ENCODE measurements around the gene HOXA13.

HOXA13 gene

DNA sequence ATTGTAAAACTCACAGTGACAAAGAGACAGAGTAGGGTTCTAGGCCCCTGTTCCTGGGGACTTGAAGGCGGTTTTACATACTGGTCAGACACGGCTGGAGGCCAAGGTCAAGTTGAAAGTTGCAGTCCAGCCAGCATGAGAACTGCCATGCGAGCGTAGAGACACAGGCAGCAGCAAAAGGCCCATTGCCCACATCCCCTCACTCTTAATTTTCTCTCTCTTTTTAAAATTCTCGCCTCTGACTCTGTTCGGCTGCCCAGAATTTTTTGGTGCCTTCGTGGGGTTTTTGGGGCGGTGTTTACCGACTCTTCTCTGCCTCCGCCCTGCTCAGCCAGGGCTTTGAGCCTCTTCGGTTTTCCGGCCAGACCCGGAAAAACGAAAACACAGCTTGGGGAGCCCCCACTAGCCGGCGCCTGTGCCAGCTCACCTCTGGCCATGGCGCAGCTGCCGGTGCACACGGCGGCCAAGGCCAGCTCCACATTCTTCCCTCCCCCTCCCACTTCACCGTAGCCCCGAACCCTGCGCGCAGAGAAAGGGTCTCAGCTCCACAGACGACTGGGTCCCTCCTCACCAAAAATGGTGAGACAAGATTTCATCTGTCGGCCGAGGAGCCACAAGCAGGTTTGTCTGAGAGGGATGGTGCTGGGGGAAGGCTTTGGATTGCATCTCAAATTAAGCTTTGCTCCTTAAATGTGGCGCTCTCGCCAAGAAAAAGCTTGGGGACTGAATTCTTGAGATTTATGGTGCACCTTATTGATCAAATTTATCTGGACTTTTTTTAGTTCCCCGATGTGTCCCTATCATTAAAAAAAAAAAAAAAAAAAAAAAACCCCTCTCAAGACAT lies 2.3 kb upstream of the HOXA13 start:
- TF ChIP-seq, protein P1, sequence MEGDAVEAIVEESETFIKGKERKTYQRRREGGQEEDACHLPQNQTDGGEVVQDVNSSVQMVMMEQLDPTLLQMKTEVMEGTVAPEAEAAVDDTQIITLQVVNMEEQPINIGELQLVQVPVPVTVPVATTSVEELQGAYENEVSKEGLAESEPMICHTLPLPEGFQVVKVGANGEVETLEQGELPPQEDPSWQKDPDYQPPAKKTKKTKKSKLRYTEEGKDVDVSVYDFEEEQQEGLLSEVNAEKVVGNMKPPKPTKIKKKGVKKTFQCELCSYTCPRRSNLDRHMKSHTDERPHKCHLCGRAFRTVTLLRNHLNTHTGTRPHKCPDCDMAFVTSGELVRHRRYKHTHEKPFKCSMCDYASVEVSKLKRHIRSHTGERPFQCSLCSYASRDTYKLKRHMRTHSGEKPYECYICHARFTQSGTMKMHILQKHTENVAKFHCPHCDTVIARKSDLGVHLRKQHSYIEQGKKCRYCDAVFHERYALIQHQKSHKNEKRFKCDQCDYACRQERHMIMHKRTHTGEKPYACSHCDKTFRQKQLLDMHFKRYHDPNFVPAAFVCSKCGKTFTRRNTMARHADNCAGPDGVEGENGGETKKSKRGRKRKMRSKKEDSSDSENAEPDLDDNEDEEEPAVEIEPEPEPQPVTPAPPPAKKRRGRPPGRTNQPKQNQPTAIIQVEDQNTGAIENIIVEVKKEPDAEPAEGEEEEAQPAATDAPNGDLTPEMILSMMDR (IDR thresholded peaks at IDR 0.05) = no peak

DNA sequence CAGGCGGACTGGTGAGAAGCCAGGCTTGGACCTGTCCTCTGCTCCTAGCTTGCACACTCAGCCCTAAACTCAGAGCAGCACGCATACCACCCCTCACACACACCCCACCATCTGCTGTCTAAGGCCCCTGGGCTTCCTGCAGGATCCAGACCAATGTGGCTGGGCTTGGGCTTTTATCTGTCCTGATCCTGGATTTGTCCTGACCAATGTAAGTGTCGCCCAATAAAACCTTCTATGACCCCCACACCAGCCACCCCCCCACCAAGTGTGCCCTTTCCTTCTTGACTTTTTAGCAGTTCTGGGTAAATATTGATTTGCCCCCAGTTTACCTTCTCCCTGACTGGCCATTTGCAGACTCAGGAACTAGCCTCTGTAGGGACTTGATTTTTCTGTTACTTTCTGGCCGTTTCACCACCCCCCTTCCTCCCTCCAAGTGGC lies 1.7 kb upstream of the HOXA13 start:
- TF ChIP-seq, protein P1 (IDR thresholded peaks at IDR 0.05) = no peak

DNA sequence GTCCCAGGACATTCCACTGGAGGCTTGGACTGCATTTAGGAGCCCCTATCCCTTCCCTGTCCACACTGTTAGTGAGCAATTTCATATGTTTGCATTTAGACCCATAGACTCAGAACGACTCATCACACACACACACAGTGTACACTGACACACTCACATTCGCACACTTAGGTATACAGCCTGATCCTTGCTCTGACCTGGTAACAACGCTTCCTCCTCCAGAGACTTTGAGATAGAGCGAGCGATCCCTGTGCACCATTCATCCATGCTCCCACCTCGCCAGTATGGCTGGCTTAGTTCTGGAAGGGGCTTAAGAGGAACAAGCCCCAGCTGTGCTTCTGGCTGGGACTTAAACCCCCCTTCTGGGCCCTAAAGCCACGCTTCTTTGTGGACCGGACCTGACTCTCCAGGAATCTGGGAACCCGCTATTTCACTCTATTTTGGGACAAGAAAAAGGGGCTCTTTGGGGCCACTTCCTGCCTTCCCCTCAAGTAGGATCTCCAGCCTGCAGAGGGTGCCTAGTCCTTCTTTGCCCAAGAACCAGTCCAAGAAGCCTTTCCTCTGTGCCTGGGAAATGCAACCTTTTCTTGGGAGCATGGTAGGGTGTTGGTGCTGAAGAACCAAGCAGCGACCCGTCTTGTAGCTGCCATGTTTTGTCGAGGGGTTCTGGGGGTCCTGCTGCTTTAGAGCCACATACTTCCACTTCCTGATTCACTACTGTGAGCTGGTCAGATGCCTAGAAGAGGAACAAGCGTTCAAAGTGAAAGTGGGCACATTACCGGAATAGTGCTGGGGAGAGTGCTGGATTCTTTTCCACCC lies 1.1 kb upstream of the HOXA13 start:
- TF ChIP-seq, protein P1 (IDR thresholded peaks at IDR 0.05) = no peak

DNA sequence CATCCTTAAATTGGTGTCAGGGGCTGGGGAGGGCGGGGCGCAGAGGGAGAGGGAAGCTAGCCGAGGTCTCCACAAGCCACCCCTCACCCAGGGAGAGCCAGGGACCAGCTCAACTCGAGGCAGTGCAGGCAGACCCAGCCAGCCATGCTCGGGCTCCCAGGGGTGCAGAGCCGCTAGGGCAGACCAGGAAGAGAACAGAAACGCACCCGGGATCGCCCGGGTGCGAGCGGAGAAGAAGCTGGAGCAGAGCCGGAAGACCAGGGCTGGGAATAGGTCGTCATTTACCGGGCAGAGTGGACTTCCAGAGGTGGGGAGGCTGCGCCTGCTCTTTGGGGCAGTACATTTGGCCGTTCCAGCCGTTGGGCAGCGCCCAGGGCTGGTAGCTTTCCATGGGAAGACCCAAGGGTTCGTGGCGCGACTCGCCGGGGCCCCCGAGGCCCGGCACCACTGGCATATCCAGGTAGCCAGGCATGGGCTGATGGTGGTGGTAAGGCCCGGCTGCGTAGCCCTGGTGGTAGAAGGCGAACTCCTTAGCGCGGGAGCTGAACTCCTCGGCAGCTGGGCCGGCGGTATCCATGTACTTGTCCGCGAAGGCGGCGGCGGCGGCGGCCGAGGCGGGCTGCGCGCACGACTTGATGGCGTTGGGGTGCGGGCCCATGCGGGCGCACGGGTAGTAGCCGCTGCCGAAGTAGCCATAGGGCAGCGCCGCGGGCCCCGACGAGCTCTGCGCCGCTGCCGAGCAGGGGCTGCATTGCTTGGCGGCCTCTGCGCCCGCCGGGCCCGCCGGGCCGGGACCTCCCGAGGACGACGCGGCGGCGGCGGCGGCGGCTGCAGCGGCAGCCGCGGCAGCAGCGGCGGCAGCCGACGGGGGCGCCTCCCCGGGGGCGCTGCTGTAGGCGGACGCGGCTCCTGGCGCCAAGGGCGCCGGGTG lies 755 bp downstream of the HOXA13 start:
- TF ChIP-seq, protein P1 (IDR thresholded peaks at IDR 0.05) = no peak

DNA sequence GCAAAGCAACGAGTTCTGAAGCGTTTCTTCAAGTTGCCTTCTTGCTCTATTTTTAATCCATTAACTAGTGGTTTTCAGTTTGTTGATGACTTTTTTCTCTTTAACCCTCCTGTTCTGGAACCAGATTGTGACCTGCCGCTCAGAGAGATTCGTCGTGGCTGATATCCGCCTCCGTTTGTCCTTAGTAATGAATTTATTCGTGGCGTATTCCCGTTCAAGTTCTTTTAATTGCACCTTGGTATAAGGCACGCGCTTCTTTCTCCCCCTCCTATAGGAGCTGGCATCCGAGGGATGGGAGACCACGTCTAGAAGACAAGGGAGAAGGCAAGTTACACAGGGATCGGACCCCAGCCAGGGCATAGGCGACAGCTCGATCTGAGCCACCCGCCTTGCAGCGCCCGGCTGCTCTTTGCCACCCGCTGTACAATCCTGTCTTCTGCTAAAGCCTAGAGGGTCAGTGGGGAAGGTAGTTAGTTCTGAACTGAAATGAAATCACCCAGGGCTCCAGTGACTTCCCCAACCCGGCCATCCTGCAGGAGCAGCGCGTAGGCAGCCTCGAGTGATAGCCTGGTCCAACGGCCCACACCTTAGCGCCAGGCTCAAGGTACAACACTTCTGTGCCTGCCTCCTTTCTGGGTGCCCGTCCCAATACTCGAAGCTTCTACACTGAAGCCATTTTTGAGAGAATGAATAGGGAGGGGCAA lies 1.6 kb downstream of the HOXA13 start:
- TF ChIP-seq, protein P1 (IDR thresholded peaks at IDR 0.05) = no peak

DNA sequence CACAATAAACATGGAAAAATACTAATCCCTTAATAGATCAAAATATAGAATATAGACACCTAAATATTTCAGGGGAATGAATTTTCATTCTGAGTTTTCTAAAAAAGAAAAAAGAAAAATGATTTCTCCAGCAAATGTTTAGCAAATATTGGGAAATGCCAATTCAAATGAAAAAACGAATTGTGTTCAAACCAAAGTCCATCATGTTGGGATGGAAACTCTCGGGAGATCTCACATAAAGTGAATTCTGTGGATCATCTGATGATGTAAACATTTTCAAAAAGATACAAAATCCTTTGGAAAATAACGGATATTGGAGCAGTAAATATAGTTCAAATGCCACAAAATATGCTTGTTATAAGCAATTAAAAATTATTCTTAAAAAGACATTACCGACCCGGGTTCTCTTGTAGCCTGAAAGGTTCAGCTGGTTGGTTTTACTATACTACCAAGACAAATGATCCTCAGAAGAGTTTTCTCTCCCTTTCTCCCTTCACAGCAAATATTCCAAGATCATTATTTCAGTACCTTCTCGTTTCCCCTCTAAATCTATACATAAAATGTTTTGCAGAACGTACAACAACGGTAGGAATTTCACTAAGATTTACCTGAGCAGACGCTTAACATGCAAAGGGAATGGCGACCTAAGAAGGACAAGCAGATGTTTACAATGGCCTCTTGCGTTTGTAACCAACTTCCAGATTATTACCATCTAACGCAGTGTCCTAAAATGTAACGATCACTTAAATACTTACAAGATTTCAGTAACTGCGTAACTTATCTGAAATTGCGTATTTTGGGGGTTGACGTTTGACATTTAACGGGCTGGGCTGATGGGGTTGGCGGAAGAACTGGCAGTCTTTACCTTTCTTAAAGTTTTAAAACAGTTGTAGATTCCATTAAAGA lies 2.5 kb downstream of the HOXA13 start:
- TF ChIP-seq, protein P1 (IDR thresholded peaks at IDR 0.05) = no peak

Measured in LNCAP (cell line).